Limb (tissue), 2 donors: Measurements from ENCODE around the gene ST3GAL3.

Experiments
- DNase-seq, 2 donors: peaks; one replicate each; pipeline ENCODE4 v3.0.0-alpha.2; 2016; ENCODE audit errors: extremely low spot score in 2 of 2

Gene ST3GAL3

DNA sequence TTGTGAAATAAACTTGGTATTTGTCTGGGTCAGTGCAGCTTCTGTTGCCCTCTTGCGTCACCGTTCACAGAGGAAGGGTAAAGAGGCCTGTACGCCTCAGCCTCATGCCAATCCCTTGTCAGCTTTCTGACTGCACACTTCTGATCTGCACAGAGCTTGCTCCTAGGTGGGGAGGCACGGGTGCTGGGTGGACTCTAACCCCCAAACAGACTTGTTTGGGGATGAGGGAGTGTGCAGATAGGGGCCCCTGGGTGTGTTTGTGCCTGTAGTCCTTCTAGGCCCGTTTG, 270.9 kb downstream of the ST3GAL3 start:
- DNase-seq: no peak

DNA sequence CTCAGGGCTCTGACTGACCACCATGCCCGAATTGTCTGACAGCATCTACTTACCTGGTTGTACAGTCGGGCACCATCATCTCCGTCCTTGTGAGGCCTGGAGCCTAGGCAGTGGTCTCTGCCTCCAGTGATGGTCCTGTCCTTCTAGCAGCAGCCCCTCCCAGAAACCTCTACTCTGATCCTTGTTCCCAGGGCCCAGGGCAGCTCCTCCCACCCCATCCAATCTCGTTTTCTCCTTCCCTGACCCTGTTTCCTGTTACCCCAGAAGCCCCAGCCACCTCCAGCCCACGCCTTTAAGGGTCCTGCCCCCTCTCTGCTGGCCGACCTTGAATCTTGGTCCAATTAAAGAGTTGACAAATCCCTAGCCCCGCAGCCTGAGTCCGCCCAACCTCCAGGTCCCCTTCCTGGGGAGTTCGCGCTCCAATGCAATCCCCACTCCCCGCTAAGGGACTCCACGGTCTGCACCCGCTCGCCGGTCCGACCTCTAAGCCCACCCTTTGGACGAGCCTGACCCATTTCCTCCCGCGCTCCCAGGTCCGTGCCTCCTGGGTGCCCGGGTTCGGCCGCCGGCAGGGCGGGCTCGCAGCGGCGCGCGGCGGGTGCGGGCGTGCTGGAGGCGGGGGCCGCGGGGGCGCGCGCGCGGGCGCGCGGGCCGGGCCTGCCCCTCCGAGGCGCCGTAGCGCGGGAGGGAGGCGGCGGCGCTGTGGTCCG, 271.4 kb downstream of the ST3GAL3 start, which contains the start of gene B4GALT2:
B4GALT2 (plus strand) TSS at position 660 of the 710 bp plus-strand sequence. CDS start 1,951 bp downstream, outside the sequence.
- peak in 1 of 2 donors; percentile 75 for DNase-seq

DNA sequence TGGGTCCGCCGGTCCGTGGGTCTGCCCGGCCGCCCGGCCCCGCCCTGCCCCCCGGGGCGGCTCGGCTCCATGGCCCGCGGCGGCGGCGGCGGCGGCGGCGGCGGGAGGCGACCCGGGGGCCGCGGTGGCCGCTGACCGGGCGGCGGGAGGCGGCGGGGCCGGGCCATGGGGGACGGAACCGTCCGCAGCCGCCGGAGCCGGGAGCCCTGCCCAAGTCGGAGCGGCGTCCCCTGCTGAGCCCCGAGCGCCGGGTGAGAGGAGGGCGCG, 271.9 kb downstream of the ST3GAL3 start:
- no peak for DNase-seq

DNA sequence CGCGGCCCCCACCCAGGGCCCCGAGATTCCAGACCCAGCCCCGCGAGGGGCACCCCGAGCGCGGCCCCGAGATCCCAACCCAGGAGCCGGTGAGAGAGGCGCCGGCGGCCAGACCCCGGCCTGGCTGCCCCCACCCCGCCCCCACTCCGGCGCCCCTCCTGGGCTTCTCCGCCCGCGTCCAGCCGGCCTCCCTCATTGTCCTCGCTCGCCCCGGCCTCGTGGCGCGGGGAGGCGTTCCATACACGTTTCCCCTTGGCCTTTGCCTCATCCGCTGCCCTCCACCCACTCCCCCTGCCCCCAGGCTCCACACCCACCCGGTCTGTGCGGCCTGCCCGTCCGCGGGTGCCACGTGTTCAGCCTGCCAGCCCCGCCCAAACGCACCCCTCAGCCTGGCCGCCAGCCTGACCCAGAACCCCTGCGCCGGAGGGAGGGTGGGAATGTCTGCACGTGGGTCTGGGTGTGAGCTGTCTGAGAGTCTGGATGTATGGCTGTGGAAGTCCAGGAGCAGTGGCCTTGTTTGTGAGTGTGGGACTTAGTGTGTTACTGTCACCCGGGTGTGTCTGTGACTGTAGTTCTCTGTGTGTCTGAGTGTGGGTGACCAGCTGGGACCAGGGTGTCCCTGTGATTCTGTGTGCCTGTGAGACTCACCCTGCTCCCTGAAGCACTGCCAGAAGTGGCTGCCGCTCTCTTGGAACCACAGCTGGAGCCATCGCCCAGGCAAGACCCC, 272.4 kb downstream of the ST3GAL3 start:
- DNase-seq: peak; percentile 10 to 76

DNA sequence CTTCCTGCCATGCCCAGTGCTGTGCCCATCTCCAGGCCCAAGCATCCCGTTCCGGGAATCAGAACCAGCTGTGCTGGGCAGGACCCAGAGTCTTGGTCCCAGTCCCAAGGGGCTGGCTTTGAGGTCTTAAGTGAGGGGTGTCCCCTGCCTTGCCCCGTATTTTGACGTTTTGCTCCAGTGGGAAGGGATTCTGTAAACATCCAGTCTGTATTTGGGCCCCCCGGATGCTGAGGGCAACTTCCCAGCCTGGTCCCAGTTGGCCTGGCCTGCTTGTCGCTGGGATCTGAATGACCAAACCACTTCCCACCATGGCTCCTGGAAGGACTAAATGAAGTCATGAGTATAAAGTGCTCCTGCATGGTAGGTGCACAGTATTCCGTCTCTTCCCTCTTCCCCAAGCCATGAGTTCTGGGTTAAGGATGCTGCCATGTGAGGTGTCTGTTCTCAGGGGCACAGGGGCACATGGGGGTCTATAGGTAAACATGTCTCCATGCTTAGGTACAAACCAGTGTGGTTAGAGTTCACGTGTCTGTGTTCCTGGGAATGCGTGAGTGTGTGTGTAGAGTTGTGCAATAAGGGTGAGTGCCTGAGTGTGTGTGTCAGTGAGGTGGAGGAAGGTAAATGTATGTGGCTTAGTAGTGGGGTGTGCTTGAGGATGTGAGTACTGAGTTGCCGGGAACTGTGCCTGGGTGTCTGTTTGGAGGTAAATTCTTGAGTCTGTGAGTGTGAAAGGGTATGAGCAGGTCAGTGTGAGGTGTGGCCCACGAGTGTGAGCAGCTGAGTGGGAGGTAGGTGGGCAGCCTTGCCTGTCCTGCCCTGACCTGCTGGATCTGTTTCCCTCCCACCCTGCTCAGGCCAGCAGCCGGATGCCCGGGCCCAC, 273.2 kb downstream of the ST3GAL3 start:
- DNase-seq: no peak
